HG03103 (cell line): ENCODE data around the gene PGM3.
A peak's percentile ranks its signal among the peaks of the same experiment; 100 is the strongest.
"Not testable (repeated sequence)": the region's sequence is repeated elsewhere in the genome, so short reads cannot be mapped to it uniquely, and the experiment has no call there.

ENCODE experiments used
- ATAC-seq: cut with Tn5 transposase; IDR thresholded peaks from one replicate; pipeline ENCODE4 v1.9.1; 2021; ENCODE audit warnings: low read depth; ENCODE audit not compliant: unreplicated experiment

Gene PGM3, protein sequence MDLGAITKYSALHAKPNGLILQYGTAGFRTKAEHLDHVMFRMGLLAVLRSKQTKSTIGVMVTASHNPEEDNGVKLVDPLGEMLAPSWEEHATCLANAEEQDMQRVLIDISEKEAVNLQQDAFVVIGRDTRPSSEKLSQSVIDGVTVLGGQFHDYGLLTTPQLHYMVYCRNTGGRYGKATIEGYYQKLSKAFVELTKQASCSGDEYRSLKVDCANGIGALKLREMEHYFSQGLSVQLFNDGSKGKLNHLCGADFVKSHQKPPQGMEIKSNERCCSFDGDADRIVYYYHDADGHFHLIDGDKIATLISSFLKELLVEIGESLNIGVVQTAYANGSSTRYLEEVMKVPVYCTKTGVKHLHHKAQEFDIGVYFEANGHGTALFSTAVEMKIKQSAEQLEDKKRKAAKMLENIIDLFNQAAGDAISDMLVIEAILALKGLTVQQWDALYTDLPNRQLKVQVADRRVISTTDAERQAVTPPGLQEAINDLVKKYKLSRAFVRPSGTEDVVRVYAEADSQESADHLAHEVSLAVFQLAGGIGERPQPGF

DNA sequence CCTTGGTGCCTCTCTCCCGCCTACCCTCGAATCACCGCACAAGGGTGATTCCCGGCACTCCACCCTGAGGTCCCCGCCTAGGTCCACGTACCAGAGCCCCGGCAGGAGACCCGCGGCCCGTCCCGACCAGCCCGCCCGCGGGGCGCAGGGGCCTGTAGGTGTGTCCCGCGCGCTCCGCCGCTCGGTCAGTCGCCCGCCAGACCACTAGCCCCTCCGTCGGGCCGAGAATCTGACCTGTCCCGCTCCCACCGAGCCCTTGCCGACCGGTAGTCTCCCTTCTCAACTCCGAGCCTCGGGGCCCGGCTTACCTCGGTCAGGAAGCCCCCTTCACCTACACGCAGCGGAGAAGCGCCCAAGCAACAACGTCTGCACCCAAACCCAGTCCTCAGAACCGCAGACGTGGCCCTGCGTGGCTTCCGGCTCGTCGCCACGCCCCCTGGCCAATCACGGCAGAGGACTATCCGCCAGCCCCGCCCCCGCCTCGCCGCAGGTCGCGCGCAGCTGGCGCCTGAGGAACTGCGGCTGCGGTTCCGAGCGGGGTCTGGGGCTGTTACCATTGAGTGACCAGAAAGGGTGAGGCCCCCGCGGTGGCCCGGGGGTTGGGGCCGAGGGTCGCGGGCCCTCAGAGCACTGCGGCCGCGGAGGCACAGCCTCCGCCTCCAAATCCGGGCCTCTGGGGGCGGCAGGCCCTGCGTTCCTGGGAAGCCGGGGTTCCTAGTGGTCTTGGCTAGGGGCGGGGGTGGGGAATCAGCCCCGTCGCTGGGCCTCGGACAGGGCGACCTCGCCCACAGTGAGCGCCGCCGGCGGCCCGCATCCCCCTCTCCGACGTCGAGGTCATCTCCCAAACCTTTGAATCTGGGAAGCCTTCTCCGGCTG lies at the start of gene PGM3, which contains the start of gene RWDD2A:
TSS of gene PGM3 (minus strand) at position 395 of the 876 bp plus-strand sequence. CDS start 2,253 bp downstream, outside the sequence.
TSS of gene RWDD2A (plus strand) at position 487 of the 876 bp plus-strand sequence. CDS start 1,095 bp downstream, outside the sequence.
- ATAC-seq: peak; percentile 96

DNA sequence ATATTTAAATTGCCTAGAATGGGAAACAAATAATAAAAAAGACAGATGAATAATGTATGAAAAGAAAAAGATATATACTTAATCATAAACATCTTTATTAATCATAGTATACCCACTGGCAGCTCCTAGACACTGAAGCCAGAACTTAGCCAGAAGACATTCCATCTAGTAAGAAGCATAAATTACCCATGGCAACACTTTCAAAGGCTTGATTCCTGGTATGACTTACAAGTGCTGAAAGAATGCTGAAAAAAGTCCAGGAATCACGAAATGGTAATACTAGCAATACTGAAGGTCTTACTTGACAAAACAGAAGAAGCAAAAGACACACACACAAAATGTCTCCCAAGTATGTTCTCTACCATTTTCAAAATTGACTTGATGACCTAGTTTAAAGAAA lies 38.1 kb upstream of the PGM3 start:
- no peak for ATAC-seq

DNA sequence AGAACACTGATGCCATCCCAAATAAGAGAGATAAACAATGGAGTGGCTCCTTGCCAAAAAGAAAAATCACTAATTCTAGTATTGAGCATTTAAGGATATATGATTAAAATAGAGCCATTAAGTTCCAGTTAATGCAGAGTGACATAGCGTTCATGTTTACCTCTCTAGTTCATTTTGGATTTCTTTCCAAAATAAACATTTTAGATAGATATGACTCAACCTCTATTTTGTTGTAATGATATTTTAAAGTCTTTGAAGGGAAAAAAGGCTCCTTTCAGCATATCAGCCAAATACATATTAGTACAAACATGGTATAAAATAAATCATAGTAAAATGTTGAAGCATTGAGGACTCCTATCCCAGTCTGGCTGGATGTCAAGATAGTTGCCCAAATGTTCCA lies 33.5 kb upstream of the PGM3 start:
- ATAC-seq: no peak

DNA sequence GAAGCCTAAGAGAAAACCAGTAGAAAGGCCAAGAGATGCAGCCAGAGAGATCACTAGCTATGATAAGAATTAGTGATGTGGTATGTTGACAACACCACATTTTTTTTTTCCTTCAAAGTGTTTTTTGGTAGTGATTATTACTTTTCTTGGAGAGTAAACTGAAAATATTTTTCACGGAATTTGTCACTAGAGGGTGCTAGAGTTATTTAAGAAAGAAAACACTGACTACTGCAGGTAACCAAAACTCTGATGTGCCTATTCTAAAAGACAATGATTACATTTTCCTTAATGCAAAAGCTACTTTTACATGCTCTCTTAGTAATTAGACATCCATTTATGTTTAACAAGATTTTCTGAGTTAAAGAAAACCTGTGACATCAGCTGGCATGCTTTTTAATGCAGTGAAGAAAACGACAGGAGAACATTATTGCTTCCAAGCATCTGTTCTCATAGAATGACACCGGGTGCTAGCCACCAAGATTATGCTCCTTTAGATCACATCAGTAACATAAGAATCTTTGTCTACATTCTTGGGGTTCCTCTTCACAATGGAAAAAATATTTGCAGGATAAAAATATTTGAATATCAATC lies 28.9 kb upstream of the PGM3 start:
- ATAC-seq: no peak

DNA sequence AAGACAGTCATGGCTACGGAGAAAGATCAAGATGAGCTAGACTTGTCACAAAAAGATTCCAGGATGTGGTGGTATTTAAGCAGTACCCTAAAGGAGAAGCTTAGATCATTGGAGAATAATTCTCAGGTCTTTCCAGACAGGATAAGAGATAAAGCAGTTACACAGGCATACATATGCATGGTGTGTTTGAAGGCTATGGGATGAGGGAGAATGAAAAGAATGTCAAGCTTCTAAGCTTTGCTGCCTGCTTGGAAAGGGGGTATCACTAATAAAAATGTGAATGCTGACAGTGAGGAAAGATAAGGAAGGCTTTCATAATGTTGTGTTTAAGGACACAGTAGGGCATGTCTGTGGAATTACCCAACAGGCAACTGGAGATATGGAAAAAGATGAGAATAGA lies 28.2 kb upstream of the PGM3 start:
- no peak for ATAC-seq

DNA sequence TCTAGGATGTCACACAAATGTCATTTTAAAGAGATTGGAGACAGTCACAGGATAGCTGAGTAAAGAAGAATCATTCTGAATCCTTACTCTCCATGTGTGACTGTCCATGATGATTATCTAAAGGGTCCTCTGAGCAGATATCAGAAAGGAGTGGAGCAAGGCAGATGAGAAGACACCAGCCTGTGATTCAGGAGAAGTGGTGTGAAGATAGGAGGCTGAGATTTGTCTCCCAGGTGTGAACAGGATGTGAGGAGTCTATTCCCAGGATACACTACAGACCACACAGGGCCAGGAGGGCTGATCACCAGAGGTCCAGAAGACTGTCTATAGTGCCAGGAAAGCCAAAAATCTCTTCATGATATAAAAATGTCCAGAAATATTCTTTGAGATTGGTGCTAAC lies 27.1 kb upstream of the PGM3 start:
- ATAC-seq: no peak

DNA sequence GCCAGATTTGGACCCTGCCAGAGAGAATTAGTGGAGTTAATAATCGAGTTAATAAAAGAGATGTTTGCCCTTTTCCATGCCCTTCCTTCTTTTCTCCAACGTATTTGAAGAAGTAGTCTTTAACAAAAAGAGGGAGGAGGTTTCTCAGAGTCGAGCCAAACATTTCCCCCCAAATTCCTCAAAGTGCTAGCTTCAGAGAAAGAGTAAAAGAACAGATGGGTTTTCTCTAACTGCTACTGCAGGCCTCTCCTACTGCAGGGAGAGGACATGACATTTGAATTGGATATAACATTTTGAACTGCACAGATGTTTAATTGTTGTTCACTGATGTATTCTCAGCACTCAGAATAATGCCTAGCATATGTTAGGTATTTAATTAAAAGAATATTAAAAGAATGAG lies 25.6 kb upstream of the PGM3 start:
- ATAC-seq: no peak

DNA sequence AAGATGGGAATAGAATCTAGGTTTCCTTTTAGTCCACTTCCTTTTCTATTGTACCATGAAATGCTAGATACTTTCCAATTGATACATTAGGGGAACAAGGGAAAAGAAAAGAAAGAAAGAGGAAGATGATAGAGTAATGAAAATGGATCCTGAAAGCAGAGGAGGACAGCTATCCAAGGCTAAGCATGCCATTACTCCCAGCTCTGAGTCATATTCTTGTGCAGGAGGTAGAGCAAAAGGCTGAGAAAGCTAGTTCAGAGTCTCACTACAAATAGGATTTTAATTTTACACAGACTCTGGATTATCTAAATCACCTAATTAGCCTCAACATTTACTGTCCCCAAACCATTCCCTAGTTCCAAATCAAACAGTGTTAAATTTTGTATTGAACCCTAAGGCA lies 23.7 kb upstream of the PGM3 start:
- ATAC-seq: no peak

DNA sequence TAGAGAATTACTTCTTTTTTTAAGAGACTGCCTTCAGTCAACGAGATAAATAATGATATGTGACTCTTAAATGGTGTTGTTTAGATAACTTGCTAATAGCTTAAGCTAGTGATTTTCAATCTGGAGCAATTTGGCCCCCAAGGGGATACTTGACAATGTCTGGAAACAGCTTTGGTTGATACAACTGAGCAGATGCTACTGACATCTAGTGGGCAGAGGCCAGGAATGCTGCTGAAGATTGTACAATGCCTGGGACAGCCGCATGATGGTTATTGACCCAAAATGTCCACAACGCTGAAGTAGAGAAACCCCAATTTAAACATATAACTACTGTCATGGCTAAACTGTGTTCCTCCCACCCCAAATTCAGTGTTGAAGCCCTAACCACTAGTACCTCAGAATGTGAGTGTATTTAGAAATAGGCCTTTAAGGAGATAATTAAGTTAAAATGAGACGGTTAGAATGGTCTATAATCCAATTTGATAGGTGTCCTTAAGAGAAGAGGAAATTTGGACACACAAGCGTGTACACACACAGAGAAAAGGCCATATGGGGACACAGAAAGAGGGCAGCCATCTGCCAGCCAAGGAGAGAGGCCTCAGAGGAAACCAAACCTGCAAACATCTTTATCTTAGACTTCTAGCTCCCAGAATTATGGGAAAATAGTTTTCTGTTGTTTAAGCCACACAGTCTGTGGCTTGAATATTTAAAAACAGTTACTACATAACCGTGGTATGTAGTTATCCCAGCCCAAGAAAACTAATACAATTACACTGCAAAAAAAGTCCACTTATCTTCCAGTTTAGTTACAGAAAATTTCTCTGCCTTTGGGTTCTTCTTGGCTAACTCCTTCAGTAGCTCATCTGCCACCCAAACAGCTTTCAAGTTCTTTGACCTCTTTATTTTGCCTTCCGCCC lies 22.3 kb upstream of the PGM3 start:
- ATAC-seq: peak; percentile 100

DNA sequence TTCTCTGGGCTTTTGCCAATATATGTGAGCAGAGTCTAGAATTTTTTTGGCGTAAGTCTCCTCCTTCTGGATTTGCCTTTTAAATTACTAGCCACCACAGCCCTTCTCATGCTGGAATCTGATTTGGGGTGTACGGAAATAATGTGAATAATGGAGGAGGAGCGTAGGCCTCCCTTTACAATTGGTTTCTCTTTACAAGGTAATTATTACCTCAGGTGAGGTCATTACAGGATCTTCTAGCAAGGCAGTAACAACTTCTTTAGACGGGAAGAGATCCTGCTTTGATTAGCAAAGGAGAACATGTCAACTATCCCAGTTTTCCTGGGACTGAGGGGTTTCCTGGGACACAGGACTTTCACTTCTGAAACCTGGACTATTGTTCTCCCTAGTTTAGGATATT lies 9.0 kb upstream of the PGM3 start:
- no peak for ATAC-seq

DNA sequence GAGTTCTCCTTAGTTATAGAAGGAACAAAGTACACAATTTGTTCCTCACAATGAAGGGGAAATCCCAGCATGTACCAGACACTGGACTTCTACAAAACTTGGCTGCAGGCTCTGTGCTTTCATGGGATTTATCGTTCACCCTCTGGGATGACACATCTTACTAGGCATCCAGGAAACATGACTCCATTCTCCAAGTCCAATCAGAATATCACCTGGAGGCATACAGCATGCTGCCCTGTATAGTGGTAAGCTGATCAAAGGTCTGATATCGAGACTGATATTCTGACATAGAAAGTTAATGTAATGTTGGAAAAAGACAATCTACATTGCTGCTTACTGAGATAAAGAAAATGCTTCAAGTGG lies 6.8 kb upstream of the PGM3 start:
- no peak for ATAC-seq

DNA sequence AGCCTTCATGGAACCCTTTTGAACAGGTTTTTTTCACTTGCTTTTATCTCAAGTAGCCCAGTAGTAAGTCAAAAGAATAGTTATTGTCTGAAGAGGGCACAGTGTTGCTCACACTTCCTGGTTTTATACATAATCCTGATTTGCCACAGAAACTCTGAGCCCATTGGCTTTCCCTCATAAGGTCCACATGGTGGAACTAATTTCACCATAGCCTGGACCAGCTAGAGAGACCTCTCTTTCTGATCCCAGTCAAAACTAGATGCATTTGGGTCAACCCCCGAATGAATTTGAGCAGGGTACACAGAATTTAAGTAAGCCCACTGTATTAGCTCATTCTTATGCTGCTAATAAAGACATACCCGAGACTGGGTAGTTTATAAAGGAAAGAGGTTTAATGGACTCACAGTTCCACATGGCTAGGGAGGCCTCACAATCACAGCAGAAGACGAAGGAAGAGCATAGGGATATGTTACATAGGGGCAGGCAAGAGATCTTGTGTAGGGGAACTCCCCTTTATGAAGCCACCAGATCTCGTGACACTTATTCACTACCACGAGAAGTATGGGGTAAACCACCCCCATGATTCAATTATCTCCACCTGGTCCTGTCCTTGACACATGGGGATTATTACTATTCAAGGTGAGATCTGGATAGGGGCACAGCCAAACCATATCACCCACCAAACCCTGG lies 6.3 kb upstream of the PGM3 start:
- no peak for ATAC-seq

DNA sequence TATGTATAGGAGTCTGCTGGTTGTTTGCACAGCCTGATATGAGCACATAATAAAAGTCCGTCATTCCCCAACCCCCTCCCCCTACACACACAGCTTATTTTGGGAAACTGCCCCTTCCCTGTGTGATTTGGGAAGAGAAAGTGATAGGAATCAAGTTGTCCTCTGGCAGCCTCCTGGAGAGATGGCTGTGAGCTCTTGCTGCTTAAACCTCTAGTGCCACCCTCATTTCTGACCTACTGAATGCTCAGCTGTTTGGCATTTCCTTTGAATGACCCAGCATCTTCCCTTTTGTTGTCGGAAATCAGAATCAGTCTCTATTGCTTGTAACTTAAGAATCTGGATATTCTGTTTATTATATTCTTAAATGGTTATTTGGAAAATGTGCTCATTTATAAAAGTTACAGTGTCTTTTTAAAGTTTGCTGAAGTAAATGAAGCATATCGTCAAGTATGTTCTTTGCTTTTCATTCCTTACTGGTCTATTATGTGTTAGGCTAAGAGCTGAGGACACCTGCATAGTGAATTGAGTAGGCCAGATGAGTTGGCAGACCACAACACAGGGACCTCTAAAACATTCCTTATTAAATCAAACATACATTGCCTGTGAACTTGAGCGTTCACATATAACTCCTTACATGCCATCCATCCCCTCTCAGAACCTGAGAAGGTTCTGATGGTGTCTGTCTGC lies 5.6 kb upstream of the PGM3 start:
- ATAC-seq: no peak

DNA sequence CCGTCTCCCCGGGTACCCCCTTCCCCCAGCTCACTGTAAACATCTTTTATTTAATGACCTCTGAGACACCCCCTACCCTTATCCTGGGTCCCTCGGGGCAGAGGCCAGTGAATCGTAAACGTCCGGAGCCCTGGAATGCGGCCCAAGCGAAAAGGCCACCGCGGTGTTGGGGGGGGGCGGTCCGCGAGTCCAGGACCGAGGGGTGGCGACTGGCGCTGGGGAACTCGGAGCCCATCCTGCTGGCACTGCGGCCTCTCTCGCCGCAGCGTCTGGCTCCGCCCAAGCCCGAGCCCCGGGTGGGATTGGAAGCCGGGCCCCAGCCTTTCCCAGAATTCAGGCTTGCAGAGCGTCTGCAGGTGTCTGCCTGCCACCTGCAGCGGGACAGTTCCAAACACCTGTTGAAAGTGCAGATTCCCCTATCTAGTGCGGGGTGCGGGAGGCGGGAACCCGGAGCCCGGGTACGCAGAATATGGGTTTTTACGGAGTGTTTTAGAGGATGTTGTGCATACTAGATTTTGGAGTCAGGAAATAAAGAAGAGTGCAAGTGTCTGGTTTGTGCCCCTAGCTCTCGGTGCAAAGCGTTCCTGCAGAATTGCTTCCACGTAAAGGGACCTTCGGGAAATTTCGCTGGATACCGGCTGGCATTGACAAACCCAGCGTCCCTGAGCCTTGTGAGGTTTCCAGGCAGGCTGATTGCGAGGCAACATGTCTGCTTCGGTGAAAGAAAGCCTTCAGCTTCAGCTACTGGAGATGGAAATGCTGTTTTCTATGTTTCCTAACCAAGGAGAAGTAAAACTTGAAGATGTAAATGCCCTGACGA lies 892 bp upstream of the PGM3 start:
- peak; percentile 22 for ATAC-seq

DNA sequence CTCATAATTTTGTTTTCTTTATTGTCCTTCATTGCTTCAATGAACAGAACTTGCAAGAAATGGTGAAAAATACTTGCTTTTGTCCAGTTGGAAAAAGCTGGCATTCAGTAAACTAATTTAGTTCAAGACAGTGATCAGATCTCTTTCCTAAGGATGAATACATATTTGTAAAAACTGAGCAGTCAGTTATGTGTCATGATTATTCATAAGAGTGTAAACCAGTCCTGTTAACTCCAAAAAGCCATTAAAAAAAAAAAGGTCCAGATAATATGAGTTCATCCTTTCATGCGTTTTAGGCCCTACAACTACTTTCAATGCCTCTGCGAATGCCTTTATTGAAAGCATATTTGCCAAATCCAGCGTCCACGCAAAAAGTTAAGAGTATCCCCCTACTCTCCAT lies 609 bp downstream of the PGM3 start:
- ATAC-seq: peak; percentile 1

DNA sequence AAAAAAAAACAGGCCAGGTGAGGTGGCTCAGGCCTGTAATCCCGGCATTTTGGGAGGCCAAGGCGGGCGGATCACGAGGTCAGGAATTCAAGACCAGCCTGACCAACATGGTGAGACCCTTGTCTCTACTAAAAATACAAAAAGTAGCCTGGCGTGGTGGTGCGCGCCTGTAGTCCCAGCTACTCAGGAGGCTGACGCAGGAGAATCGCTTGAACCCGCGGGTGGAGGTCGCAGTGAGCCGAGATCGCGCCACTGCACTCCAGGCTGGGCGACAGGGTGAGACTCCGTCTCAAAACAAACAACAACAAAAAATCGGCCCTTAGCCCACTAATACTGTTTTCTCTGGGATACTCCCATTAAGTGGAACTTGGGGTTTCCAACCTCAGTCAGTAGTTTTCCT lies 1.1 kb downstream of the PGM3 start:
- ATAC-seq: not testable (repeated sequence)

DNA sequence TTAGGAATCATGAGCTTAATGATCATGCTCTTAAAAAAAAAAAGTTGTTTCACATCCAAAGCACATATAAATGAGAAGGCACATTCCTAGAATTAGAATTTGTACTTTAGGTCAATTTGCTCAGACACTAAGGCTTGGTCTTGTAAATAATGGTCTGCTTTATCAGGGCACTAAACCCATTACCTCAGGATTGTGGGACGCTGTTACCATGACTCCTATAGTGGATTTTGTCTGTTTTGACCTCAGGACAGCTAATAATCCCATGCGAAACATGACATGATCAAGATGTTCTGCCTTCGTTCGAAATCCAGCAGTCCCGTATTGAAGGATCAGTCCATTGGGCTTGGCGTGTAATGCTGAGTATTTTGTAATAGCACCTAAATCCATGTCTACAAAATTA lies 2.4 kb downstream of the PGM3 start:
- ATAC-seq: no peak

DNA sequence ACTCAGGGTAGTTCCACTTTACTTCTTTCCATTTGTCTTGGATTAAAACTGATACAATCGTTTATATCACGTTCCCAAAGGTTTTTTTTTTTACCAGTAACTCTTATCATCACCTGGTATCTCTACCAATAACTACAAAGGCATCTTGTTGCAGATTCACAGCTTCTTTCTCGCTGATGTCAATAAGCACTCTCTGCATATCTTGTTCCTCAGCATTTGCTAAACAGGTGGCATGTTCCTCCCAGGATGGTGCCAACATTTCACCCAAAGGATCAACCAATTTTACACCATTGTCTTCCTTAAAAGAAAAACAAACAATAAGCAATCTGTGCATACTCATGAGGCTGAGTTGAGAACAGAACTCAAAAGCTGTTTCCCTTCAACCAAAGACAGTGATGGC lies 4.6 kb downstream of the PGM3 start:
- ATAC-seq: no peak
